Uterus (tissue), 4 donors: ENCODE data around the gene INTS11. TPM values are rescaled to one million over a fixed set of nuclear protein-coding genes. Genes with fewer than 3 reads are reported as not detected.

ENCODE experiments used
- DNase-seq, 2 donors: peaks; one replicate each; pipeline ENCODE4 v3.0.0-alpha.2; 2019 to 2020
- H3K27ac ChIP-seq, 2 donors: fragments of 200-600 bp; sonication (generic); 1 replicate in 1 of 2; 2 replicates in 1 of 2; pipeline ENCODE4 v1.5.1; 2016 to 2018
- H3K27me3 ChIP-seq, 2 donors: fragments of 200-600 bp; sonication (generic); one replicate each; pipeline ENCODE4 v1.5.1; 2018 to 2019; ENCODE audit warnings: control low read depth in 1 of 2
- H3K36me3 ChIP-seq, 2 donors: fragments of 200-600 bp; sonication (generic); one replicate each; pipeline ENCODE4 v1.5.1; 2019; ENCODE audit warnings: control low read depth in 1 of 2
- H3K4me1 ChIP-seq, 2 donors: fragments of 200-600 bp; sonication (generic); one replicate each; pipeline ENCODE4 v1.5.1; 2018 to 2019; ENCODE audit warnings: control low read depth in 1 of 2
- H3K4me3 ChIP-seq, 2 donors: fragments of 200-600 bp; sonication (generic); 1 replicate in 1 of 2; 2 replicates in 1 of 2; pipeline ENCODE4 v1.5.1; 2018 to 2019; ENCODE audit warnings: mild to moderate bottlenecking in 1 of 2
- H3K9me3 ChIP-seq, 2 donors: fragments of 200-600 bp; sonication (generic); one replicate each; pipeline ENCODE4 v1.5.1; 2019; ENCODE audit warnings: control low read depth in 1 of 2
- POLR2A ChIP-seq, 2 donors: fragments of 450-650 bp; IDR thresholded peaks; one replicate each; pipeline ENCODE4 v1.6.1; 2016; ENCODE audit warnings: antibody characterized with exemption in 2 of 2, mild to moderate bottlenecking in 1 of 2, moderate library complexity in 1 of 2
- intact Hi-C: fragments of 100-400 bp; cut with DNase I; formaldehyde crosslinking; loops from one replicate; pipeline ENCODE4 v1.15.1; 2023; ENCODE audit warnings: low total_unique reads
- total RNA-seq, 4 donors: library from RNA; depleted of rRNA in 3 of 4; stranded (reverse); fragments of >200 nt in 3 of 4; gene quantifications; one replicate each; pipeline versions ENCODE4 v1.1.0 to v1.2.4, GENCODE V29; 2014 to 2023
- TF ChIP-seq, protein P1 (sequence below), 4 experiments: fragments of 200-600 bp in 2 of 4; fragments of 450-650 bp in 2 of 4; sonication (generic) in 2 of 4; IDR thresholded peaks; one replicate each; pipeline ENCODE4 v1.5.1; 2016 to 2019; ENCODE audit warnings: antibody characterized with exemption in 4 of 4, mild to moderate bottlenecking in 2 of 4, moderate library complexity in 1 of 4
- donor health status: DM: yes; HTN: yes; CAD: no.

INTS11 gene
- total RNA-seq, 4 donors from 2014 or later = 45.6 to 277 (median 130) TPM

- Histone ChIP-seq H3K27ac (peak overlapping the region in 1 of 2 donors; percentile 23), H3K36me3 (no peaks in the 10 kb centered on the region), H3K4me3 (no peak overlapping the region), H3K27me3 (no peaks in the 10 kb centered on the region), H3K9me3 (no peaks in the 10 kb centered on the region), H3K4me1 (peaks cover 16 to 25% of the 10 kb centered on the region in 2 donors)
- intact Hi-C loops = no loop called here
- no peak for DNase-seq
- TF ChIP-seq POLR2A (IDR thresholded peaks at IDR 0.05) = no peak
- TF ChIP-seq, protein P1, sequence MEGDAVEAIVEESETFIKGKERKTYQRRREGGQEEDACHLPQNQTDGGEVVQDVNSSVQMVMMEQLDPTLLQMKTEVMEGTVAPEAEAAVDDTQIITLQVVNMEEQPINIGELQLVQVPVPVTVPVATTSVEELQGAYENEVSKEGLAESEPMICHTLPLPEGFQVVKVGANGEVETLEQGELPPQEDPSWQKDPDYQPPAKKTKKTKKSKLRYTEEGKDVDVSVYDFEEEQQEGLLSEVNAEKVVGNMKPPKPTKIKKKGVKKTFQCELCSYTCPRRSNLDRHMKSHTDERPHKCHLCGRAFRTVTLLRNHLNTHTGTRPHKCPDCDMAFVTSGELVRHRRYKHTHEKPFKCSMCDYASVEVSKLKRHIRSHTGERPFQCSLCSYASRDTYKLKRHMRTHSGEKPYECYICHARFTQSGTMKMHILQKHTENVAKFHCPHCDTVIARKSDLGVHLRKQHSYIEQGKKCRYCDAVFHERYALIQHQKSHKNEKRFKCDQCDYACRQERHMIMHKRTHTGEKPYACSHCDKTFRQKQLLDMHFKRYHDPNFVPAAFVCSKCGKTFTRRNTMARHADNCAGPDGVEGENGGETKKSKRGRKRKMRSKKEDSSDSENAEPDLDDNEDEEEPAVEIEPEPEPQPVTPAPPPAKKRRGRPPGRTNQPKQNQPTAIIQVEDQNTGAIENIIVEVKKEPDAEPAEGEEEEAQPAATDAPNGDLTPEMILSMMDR (IDR thresholded peaks at IDR 0.05) = peak in 2 of 4 experiments; percentile 24 to 25
These were observed 20.3 kb upstream of the INTS11 start for GRCh38 chr1:1344655-1345361.

- Histone ChIP-seq H3K36me3 (no peaks in the 10 kb centered on the region), H3K4me1 (peaks cover 16 to 25% of the 10 kb centered on the region in 2 donors), H3K27ac (no peak overlapping the region), H3K9me3 (no peaks in the 10 kb centered on the region), H3K27me3 (no peaks in the 10 kb centered on the region), H3K4me3 (no peak overlapping the region)
- TF ChIP-seq, protein P1 (IDR thresholded peaks at IDR 0.05) = no peak
- TF ChIP-seq POLR2A (IDR thresholded peaks at IDR 0.05) = no peak
- no peak for DNase-seq
- intact Hi-C loops = no loop called here
These were observed 19.5 kb upstream of the INTS11 start for GRCh38 chr1:1343811-1344421.

- DNase-seq = no peak
- Histone ChIP-seq H3K36me3 (no peaks in the 10 kb centered on the region), H3K9me3 (no peaks in the 10 kb centered on the region), H3K27me3 (no peaks in the 10 kb centered on the region), H3K4me1 (peaks cover 13 to 19% of the 10 kb centered on the region in 2 donors), H3K27ac (no peak overlapping the region), H3K4me3 (no peak overlapping the region)
- no peak for TF ChIP-seq POLR2A (IDR thresholded peaks at IDR 0.05)
- TF ChIP-seq, protein P1 (IDR thresholded peaks at IDR 0.05) = no peak
- intact Hi-C loops = no loop called here
These were observed 18.2 kb upstream of the INTS11 start for GRCh38 chr1:1342584-1343115.

- no peaks in the 10 kb centered on the region for H3K27me3 ChIP-seq
- no peaks in the 10 kb centered on the region for H3K9me3 ChIP-seq
- peaks cover 8 to 16% of the 10 kb centered on the region in 2 donors for H3K4me1 ChIP-seq
- no peak overlapping the region for H3K4me3 ChIP-seq
- H3K36me3 ChIP-seq = no peaks in the 10 kb centered on the region
- H3K27ac ChIP-seq = no peak overlapping the region
- TF ChIP-seq, protein P1 (IDR thresholded peaks at IDR 0.05) = no peak
- TF ChIP-seq POLR2A (IDR thresholded peaks at IDR 0.05) = no peak
- DNase-seq = no peak
- intact Hi-C loops = no loop called here
These were observed 17.7 kb upstream of the INTS11 start for GRCh38 chr1:1342061-1342562.

DNA sequence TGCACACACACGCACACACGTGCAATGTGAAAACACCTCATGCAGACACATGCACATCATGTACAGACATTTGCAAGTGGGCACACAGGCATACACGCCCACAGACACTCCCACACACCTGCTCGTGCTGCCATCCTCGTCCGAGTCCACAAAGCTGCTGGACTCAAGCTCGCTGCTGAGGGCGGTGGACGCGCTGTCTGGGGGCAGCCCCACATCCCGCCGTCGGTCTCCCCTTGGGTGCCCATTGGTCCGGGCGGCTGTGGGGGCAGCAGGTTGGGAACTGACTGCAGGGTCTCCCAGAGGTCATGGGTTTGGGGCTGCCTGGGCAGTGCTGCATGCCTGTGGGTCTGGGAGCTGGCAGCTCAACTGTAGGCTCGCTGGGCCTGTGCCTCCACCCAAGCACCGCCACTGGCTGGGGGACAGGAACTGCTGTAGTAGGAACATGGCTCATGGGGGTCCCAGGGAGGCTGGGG is 17.1 kb upstream of the INTS11 start:
- H3K27me3 ChIP-seq = no peaks in the 10 kb centered on the region
- DNase-seq = no peak
- TF ChIP-seq, protein P1 (IDR thresholded peaks at IDR 0.05) = no peak
- H3K4me1 ChIP-seq = peaks cover 5 to 10% of the 10 kb centered on the region in 2 donors
- intact Hi-C loops = no loop called here
- no peak overlapping the region for H3K27ac ChIP-seq
- no peaks in the 10 kb centered on the region for H3K36me3 ChIP-seq
- no peak overlapping the region for H3K4me3 ChIP-seq
- H3K9me3 ChIP-seq = no peaks in the 10 kb centered on the region
